Endothelial cell (in vitro differentiated cells): ENCODE data around the gene GIPC2. TPM values are rescaled to one million over a fixed set of nuclear protein-coding genes. Genes with fewer than 3 reads are reported as not detected.

ENCODE experiments used
- DNase-seq: peaks from one replicate; pipeline ENCODE4 v3.0.0; 2021; ENCODE audit warnings: low spot score
- H3K27ac Mint-ChIP-seq: one replicate; pipeline ENCODE4 v1.8.0; 2021; ENCODE audit warnings: mixed read lengths, inconsistent platforms; ENCODE audit not compliant: unreplicated experiment
- H3K27me3 Mint-ChIP-seq: one replicate; pipeline ENCODE4 v1.8.0; 2021; ENCODE audit warnings: mild to moderate bottlenecking, moderate library complexity, mixed read lengths, inconsistent platforms; ENCODE audit not compliant: unreplicated experiment
- H3K36me3 Mint-ChIP-seq: one replicate; pipeline ENCODE4 v1.8.0; 2021; ENCODE audit warnings: mild to moderate bottlenecking, low read depth, mixed read lengths, inconsistent platforms; ENCODE audit not compliant: unreplicated experiment
- H3K4me1 Mint-ChIP-seq: one replicate; pipeline ENCODE4 v1.8.0; 2021; ENCODE audit warnings: mild to moderate bottlenecking, mixed read lengths, inconsistent platforms; ENCODE audit not compliant: unreplicated experiment
- H3K4me3 Mint-ChIP-seq: one replicate; pipeline ENCODE4 v1.8.0; 2021; ENCODE audit warnings: mild to moderate bottlenecking, mixed read lengths, inconsistent platforms; ENCODE audit not compliant: unreplicated experiment
- H3K9me3 Mint-ChIP-seq: one replicate; pipeline ENCODE4 v1.8.0; 2021; ENCODE audit warnings: mixed read lengths, inconsistent platforms; ENCODE audit not compliant: unreplicated experiment
- CTCF ChIP-seq: fragments of 200-600 bp; sonication (generic); IDR thresholded peaks from one replicate; pipeline ENCODE4 v1.5.0; 2021; ENCODE audit warnings: antibody characterized with exemption; ENCODE audit not compliant: unreplicated experiment
- total RNA-seq: library from RNA; stranded (reverse); fragmentation: NEBNext Ultra II Directional; extraction: Animal tissue kit (Norgen Biotek cat#: 25700); gene quantifications from one replicate; pipeline ENCODE4 v1.2.1, GENCODE V29; 2021; ENCODE audit not compliant: unreplicated experiment

GIPC2 gene
- total RNA-seq, 1 donor from 2014 or later, result 2.9 TPM

GRCh38 chr1:78035121-78035520 lies 10.6 kb upstream of the GIPC2 start:
- no peak for DNase-seq
- no peaks in the 10 kb centered on the region for H3K9me3 Mint-ChIP-seq
- H3K27ac Mint-ChIP-seq, result no peak overlapping the region
- no peaks in the 10 kb centered on the region for H3K27me3 Mint-ChIP-seq
- no peaks in the 10 kb centered on the region for H3K36me3 Mint-ChIP-seq
- no peak for TF ChIP-seq CTCF
- H3K4me1 Mint-ChIP-seq, result no peaks in the 10 kb centered on the region
- H3K4me3 Mint-ChIP-seq, result no peak overlapping the region

GRCh38 chr1:78036450-78036849 lies 9.3 kb upstream of the GIPC2 start:
- Mint-ChIP-seq H3K4me1 (no peaks in the 10 kb centered on the region), H3K27me3 (no peaks in the 10 kb centered on the region), H3K36me3 (no peaks in the 10 kb centered on the region), H3K9me3 (no peaks in the 10 kb centered on the region), H3K4me3 (no peak overlapping the region), H3K27ac (no peak overlapping the region)
- no peak for DNase-seq
- no peak for TF ChIP-seq CTCF

DNA sequence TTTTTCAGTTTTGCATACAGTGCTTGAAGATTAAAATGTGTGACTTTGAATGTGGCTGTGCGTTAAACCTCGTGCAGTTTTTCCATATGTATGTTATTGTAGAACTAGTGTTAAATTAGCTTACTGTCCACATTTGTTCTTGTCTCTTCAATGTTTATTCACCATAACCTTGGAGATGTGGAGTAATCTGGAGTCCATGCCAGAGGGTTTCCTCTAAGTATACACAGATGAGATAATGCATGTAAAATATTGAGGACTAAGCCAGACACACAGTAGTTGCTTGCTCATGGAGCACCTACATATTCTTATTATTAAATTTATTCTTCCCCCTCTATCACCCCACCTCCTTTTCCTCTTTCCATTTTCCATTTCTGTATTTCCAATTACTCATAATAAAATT lies 7.7 kb upstream of the GIPC2 start:
- Mint-ChIP-seq H3K27me3 (no peaks in the 10 kb centered on the region), H3K36me3 (no peaks in the 10 kb centered on the region), H3K4me1 (no peaks in the 10 kb centered on the region), H3K9me3 (no peaks in the 10 kb centered on the region), H3K4me3 (no peak overlapping the region), H3K27ac (no peak overlapping the region)
- no peak for DNase-seq
- no peak for TF ChIP-seq CTCF

DNA sequence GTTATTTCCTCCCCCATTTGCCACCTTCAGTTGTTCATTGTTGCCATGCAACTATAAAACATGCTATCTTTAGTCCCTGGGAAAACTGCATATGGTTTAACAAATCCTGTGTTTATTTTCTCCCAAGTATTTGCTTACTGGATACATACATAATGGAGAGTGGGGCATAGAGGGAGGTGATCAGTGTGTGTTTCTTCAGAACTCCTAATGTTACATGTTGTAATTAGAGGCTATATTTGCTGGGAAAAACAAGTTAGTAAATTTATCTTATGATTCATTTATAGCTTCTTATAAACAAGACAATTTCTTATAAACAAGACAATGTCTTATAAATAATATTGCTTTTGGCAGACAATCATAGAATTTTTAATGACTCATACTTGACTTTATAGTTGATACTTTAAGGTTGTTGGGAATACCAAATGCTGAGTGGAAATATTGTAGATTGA lies 7.3 kb upstream of the GIPC2 start:
- TF ChIP-seq CTCF, result no peak
- Mint-ChIP-seq H3K27me3 (no peaks in the 10 kb centered on the region), H3K27ac (no peak overlapping the region), H3K4me3 (no peak overlapping the region), H3K9me3 (no peaks in the 10 kb centered on the region), H3K36me3 (no peaks in the 10 kb centered on the region), H3K4me1 (no peaks in the 10 kb centered on the region)
- DNase-seq, result no peak

DNA sequence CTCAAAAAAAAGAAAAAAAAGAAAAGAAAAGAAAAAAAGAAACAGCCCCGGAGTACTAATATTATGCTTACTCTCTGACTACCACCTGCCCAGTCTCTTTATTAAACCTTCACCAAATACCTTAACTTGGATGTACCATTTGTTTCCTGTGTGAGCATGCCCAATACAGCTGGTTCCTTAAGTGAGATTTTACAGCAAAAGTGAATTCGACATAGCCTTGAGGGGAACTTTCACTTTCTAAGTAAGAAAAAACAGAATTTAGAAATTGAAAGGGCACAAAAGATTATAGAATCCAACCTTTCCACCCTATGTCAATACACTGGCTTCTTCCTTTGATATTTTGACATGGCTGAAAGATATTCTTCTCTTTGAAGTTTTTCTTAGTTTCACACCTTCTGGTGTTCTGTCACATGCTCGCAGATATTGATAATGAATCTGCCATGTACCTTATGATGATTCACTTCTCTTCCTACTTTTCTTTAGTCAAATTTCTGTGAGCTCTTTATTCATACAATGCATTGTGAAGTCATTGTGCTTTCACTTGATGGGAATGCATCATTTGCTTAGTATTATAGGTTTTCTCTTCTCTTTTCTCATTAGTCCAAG lies 5.2 kb upstream of the GIPC2 start:
- Mint-ChIP-seq H3K9me3 (no peaks in the 10 kb centered on the region), H3K36me3 (no peaks in the 10 kb centered on the region), H3K27ac (no peak overlapping the region), H3K4me3 (no peak overlapping the region), H3K4me1 (peaks cover 12% of the 10 kb centered on the region), H3K27me3 (peaks cover 6% of the 10 kb centered on the region)
- DNase-seq, result no peak
- no peak for TF ChIP-seq CTCF
